Breast epithelium (tissue), 4 donors: Measurements from ENCODE around the gene CPNE2. TPM values are rescaled to one million over a fixed set of nuclear protein-coding genes. Genes with fewer than 3 reads are reported as not detected.
A peak's percentile ranks its signal among the peaks of the same experiment; 100 is the strongest.

Experiments
- DNase-seq, 2 donors: peaks; one replicate each; pipeline ENCODE4 v3.0.0-alpha.2; 2019; ENCODE audit warnings: low spot score in 2 of 2
- H3K27ac ChIP-seq, 2 donors: fragments of 200-600 bp; sonication (generic) in 1 of 2; one replicate each; pipeline ENCODE4 v1.5.1; 2016 to 2019; ENCODE audit warnings: mild to moderate bottlenecking in 1 of 2
- H3K27me3 ChIP-seq, 2 donors: fragments of 200-600 bp; sonication (generic) in 1 of 2; one replicate each; pipeline versions ENCODE4 v1.5.1 to v1.6.0; 2017 to 2019; ENCODE audit warnings: control low read depth in 1 of 2, mild to moderate bottlenecking in 1 of 2
- H3K36me3 ChIP-seq: fragments of 200-600 bp; one replicate; pipeline ENCODE4 v1.5.1; 2019
- H3K4me1 ChIP-seq, 2 donors: fragments of 200-600 bp; sonication (generic); one replicate each; pipeline ENCODE4 v1.5.1; 2016 to 2019; ENCODE audit warnings: control low read depth in 1 of 2
- H3K4me3 ChIP-seq, 3 donors: fragments of 200-600 bp; sonication (generic); 1 replicate in 2 of 3; 2 replicates in 1 of 3; pipeline ENCODE4 v1.5.1; 2016 to 2019; ENCODE audit warnings: mild to moderate bottlenecking in 3 of 3, moderate library complexity in 2 of 3
- H3K9me3 ChIP-seq, 2 donors: fragments of 200-600 bp; sonication (generic) in 1 of 2; one replicate each; pipeline ENCODE4 v1.5.1; 2016 to 2019; ENCODE audit warnings: control low read depth in 1 of 2
- CTCF ChIP-seq, 3 donors: fragments of 450-650 bp; IDR thresholded peaks; one replicate each; pipeline ENCODE4 v1.5.1; 2016 to 2017; ENCODE audit warnings: antibody characterized with exemption in 3 of 3, mild to moderate bottlenecking in 3 of 3, moderate library complexity in 3 of 3
- POLR2A ChIP-seq: fragments of 450-650 bp; IDR thresholded peaks from one replicate; pipeline ENCODE4 v1.6.1; 2016; ENCODE audit warnings: antibody characterized with exemption, mild to moderate bottlenecking, moderate library complexity
- POLR2AphosphoS5 ChIP-seq, 3 donors: sonication (generic); formaldehyde crosslinking; IDR thresholded peaks; one replicate each; pipeline ENCODE4 v1.6.1; 2017; ENCODE audit warnings: antibody characterized with exemption in 3 of 3
- intact Hi-C: fragments of 100-400 bp; cut with DNase I; formaldehyde crosslinking; loops from one replicate; pipeline ENCODE4 v1.15.1; 2023; ENCODE audit warnings: low total_unique reads
- total RNA-seq, 3 donors: library from RNA; depleted of rRNA; stranded (reverse); fragments of >200 nt; gene quantifications; one replicate each; pipeline ENCODE4 v1.1.0, GENCODE V29; 2016

CPNE2 gene
- total RNA-seq, 3 donors from 2014 or later, result 13.9 to 56.5 (median 26.5) TPM

GRCh38 chr16:57054771-57055170 lies 37.6 kb upstream of the CPNE2 start:
- no peak for DNase-seq
- H3K36me3 ChIP-seq, result no peaks in the 10 kb centered on the region
- H3K4me3 ChIP-seq, result no peak overlapping the region
- H3K9me3 ChIP-seq, result no peaks in the 10 kb centered on the region
- TF ChIP-seq CTCF (IDR thresholded peaks at IDR 0.05), result no peak
- TF ChIP-seq POLR2A, result no peak
- TF ChIP-seq POLR2AphosphoS5 (IDR thresholded peaks at IDR 0.05), result no peak
- intact Hi-C loops, result no loop called here
- H3K27me3 ChIP-seq, result no peaks in the 10 kb centered on the region
- no peak overlapping the region for H3K27ac ChIP-seq
- no peaks in the 10 kb centered on the region for H3K4me1 ChIP-seq

GRCh38 chr16:57055671-57056070 lies 36.7 kb upstream of the CPNE2 start:
- Histone ChIP-seq H3K27ac (no peak overlapping the region), H3K4me3 (no peak overlapping the region), H3K27me3 (no peaks in the 10 kb centered on the region), H3K36me3 (no peaks in the 10 kb centered on the region), H3K9me3 (no peaks in the 10 kb centered on the region), H3K4me1 (no peaks in the 10 kb centered on the region)
- DNase-seq, result no peak
- TF ChIP-seq POLR2AphosphoS5 (IDR thresholded peaks at IDR 0.05) (no peak), CTCF (IDR thresholded peaks at IDR 0.05) (no peak), POLR2A (no peak)
- intact Hi-C loops, result no loop called here

- no peak overlapping the region for H3K4me3 ChIP-seq
- no peak for TF ChIP-seq CTCF (IDR thresholded peaks at IDR 0.05)
- TF ChIP-seq POLR2AphosphoS5 (IDR thresholded peaks at IDR 0.05), result no peak
- no peak for TF ChIP-seq POLR2A
- DNase-seq, result no peak
- intact Hi-C loops, result no loop called here
- H3K9me3 ChIP-seq, result no peaks in the 10 kb centered on the region
- no peaks in the 10 kb centered on the region for H3K36me3 ChIP-seq
- no peak overlapping the region for H3K27ac ChIP-seq
- H3K4me1 ChIP-seq, result no peaks in the 10 kb centered on the region
- H3K27me3 ChIP-seq, result no peaks in the 10 kb centered on the region
Measured at GRCh38 chr16:57058291-57058861, 34.0 kb upstream of the CPNE2 start.

GRCh38 chr16:57060323-57061083 lies 31.9 kb upstream of the CPNE2 start:
- intact Hi-C loops, result no loop called here
- no peak for DNase-seq
- no peaks in the 10 kb centered on the region for H3K9me3 ChIP-seq
- no peaks in the 10 kb centered on the region for H3K27me3 ChIP-seq
- TF ChIP-seq POLR2AphosphoS5 (IDR thresholded peaks at IDR 0.05) (no peak), CTCF (IDR thresholded peaks at IDR 0.05) (no peak), POLR2A (no peak)
- H3K36me3 ChIP-seq, result no peaks in the 10 kb centered on the region
- no peaks in the 10 kb centered on the region for H3K4me1 ChIP-seq
- H3K4me3 ChIP-seq, result no peak overlapping the region
- peak overlapping the region; percentile 50 to 89 for H3K27ac ChIP-seq
